GM15510 (cell line): ENCODE results near the gene PABPN1L.

Experiments
- POLR2A ChIP-seq: IDR thresholded peaks from 3 replicates; pipeline ENCODE4 v1.6.1; 2011; ENCODE audit warnings: borderline replicate concordance; ENCODE audit not compliant: insufficient read length; ENCODE audit errors: extremely low read depth

The PABPN1L gene

DNA sequence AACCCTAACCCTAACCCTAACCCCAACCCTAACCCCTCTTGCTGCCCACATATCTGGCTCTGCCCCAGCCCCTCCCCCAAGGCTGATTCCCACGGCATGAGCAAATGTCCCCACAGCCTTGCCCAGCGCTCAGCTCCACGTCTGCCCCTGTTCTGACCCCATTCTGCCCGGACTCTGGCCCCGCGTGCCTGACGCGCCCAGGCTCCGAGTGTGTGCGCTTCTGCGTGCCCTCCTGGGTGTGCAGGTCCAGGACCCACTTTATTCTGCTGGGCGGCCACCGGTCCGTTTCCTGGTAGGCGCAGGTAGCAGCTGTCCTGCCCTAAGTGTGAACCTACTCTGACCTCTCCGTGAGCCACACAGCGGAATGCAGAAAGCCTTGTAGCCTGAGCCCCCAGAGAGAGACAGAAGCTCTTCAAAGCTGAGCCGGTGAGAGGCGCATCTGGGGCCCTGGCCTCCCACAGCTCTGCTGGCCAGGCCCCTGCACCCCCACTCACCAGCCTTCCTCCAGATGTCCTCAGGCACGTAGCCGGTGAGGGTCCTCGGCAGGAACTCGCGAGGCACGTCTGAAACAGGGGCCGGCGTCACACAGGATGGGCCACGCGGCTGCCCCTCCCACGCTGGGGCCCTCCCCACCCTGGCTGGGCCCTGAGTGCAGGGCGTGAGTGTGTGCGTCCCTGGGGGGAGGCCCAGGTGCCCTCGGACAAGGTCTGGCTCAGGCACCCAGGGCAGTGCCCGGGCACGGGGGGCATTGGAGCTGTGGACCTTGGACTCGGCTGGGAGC is 14.0 kb upstream of the PABPN1L start:
- TF ChIP-seq POLR2A, result no peak

DNA sequence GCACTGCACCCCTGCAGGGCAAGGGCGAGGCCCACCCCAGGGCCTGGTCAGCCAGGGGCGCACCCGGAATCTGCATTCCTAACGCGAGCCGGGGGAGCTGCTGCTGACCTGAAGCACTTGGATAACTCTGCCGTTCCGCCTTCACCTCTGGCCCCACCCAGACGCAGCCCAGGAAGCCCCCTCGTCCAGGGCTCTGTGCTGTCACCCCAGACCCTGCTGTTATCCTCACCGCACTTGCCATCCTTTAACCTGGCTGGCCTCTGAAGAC is 13.3 kb upstream of the PABPN1L start:
- TF ChIP-seq POLR2A, result no peak

DNA sequence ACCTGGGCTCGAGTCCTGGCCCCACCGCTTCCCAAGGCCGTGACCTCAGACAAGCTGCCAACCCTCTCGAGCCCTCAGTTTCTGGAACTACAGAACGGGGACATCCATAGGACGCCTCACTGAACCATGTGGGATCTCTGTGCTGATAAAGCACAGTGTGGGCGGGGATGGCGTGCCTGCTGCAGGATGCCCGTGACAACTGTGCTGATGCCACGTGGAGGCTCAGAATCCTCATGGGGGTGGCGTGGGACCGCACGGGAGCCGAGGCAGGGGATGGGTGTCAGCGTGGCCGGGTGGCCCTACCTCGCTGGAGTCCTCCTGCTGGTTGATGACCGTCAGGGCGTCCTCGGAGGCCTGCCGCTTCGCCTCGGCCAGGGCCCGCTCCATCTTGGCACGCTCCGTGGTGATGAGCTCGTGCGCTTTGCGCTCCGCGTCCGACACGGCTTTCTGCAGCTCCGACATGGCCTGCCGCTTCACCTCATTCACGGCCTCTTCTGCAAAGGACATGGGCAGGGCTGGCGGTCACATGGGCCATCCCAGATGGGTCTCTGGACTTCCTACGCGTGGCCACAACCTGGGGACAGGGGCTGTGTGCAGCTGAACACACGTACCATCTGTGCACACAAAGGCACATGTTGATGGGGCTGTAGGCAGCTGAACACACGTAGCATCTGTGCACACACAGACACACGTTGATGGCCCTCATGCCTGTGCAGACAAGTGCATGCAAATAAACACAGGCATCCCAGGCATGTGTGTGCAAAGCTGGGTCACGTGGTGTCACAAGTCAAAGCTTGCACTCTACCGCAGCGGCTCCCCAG is 12.7 kb upstream of the PABPN1L start:
- no peak for TF ChIP-seq POLR2A

DNA sequence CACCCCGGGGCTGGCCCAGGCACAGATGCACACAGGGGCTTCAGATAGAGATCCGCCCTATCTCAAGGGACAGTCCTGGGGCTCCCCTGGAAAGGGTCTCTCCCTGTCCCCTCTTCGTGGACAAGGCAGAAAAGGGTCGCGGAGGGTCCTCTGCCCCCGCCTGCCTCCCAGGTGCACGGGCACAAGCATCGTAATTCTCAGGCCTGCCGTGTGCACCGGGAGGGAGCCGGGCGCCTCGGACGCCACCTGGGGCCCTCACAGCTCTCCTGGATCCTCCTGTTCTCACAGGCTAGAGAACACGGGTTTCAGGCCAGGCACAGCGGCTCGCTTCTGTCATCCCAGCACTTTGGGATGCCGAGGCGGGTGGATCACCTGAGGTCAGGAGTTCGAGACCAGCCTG is 11.9 kb upstream of the PABPN1L start:
- TF ChIP-seq POLR2A, result no peak

DNA sequence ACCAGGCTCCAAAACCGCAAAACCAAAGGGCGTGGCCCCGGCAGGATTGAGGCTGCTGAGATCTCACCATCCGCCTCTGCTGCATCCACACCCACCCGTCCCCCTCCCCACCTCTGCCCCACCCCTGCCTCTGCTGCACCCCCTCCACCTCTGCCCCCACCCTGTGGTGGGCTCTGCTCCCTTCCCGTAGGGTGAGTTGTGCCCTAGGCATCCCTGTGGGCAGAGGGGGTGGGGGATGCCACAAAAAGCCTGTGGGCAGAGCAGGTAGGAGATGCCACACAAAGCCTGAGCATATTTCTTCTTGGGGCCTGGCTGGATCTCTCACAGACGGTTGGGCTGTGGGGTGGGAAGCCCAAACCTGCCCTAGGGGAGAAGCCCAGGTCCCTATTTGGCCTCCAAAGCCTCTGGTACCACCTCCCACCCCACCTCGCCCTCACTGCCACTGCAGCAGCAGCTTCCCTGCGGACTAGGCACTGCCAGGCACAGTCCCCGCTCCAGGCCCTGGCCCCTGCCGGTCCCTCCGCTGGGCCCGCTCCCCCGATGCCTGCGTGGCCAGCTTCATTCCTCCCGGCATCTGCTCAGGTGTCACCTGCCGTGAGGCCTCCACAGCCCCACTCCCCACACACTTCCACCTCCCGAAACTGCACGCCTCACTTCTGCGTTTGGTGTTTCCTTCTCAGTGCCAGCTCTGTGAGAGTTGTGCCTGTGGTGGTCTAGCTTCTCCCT is 11.3 kb upstream of the PABPN1L start:
- no peak for TF ChIP-seq POLR2A

DNA sequence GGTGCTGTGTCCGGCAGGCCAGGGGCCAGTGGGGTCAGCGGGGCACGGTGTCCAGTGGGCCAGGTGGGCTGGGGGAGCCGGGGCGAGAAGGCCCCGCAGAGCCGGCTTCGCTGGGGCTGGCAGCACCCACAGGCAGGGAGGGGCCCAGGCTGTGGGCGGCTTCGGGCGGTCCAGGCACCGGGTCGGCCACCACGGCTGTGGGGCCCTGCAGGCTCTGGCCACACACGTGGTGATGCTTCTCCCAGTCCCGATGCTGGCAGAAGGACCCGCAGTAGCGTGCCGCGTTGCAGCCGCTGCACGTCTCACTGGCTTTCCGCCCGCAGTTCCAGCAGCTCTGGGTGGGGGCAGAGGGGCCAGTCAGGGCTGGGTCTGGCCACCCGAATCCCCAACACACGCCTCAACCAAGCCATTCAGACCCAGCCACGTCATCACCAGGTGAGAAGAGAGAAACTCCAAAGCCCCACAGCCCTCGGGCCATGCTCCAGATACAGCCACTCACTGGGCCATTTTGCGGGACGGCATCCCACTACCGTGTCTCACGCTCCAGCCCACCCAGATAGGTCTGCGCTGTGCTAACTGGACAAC is 10.6 kb upstream of the PABPN1L start:
- no peak for TF ChIP-seq POLR2A

DNA sequence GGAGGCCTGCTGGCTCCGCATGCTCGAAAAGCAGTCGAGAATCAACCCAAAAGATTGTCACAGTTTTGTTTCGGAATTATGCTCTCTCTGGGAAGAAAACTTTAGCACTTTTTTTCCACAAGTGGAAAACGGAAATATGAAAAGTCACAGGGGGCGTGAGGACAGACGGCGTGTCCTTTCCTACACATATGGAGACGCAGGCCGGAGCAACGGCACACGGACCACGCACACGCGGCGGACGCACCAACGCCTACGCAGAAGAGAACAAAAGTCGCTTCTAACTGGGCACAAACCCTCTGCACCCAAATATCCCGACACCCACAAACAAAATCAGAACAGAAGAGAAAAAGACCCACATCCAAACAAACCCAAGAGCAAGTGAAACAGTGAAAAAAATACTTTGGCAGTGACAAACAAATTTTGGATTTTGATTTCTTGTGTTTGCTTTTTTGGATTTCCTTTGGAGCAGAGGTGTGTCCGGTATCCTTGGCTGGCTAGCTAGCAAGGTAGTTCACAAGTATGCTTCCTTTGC is 9.3 kb upstream of the PABPN1L start:
- no peak for TF ChIP-seq POLR2A

DNA sequence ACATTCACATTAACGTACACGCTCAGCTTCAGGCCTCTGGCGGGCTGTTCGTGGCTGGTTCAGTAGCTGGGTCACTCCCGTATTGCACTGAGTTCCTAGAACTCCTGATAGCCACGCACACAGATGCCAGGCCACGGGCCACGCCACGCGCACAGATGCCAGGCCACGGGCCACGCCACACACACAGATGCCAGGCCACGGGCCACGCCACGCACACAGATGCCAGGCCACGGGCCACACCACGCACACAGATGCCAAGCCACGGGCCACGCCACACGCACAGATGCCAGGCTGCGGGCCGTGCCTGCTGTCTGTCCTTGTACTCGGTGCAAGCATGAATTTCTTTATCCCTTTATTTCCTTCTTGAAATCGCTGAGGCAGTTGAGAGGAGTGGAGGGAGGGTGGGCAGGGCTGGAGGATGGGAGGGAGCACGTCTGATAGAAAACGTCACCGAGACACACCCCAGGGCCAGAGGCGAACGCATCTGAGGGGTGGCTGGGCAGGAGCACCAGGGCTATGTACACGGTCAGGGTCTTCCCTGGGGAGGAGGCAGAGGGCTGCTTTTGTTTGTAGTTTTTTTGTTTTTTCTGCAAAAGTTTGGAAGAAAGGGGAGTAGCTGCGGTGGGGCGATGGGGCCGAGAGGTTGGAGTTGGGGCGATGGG is 8.6 kb upstream of the PABPN1L start:
- no peak for TF ChIP-seq POLR2A

DNA sequence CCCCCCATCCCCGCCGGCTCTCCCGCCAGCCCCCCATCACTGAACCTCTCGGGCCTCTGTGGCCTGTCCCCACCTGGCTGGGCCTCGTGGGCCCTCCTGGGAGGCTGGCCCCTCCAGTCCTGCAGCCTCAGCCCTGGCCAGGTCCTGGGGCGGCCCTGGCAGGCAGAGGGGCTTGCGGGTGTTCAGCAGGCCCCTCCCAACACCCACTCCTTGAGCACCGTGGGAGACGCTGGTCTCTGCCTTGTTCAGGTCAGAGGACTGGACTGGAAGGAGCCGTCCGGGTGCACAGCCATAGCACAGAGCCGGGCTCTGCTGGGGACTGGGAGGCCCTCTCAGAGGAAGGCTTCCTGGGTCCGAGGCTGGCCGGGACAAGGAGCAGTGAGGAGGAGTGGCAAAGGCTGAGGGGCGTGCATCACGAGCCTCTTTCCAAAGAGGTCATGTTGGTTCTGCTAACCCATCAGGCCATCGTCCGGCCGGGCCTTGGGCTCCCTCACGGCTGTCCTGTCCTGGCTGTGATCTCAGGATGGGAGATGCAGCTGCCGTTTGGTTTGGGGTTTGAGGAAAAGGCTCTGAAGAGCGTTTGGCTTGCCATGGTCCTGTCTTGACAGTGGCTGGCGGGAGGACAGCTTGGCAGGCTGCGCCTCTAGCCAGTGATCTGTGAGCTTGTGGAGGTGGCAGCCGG is 6.3 kb upstream of the PABPN1L start:
- no peak for TF ChIP-seq POLR2A

DNA sequence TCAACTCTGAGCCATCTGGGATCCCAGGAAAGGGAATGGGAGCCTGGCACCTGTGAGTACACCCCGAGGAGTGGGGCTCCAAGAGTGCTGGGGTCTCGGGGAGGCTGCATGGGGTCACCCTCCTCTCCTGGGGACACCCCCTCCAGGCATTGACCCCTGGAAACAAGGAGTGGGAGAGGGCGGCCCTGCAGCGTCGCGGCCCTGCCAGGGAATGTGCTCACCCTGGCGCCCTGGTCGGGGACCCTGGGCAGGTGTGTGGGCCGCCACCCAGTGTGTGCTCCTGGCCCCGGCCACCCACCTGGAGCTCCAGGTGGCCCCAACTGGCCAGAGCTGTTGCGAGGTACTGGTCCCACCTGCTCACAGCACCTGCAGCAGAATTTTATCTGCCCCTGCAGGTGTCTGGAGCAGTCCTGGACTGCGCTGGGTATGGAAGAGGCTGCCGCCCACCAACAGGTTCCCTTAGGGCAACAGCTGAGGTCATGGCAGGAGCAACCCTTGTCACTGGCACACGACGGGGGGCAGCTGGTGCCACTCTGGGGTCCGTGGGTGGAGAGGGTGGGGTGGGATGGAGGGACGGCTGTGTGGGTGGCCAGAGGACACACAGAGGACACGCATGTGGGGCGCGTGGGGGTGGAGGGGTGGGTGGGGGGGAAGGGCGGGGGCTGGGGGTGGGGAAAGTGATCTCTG is 5.4 kb upstream of the PABPN1L start:
- TF ChIP-seq POLR2A, result no peak

DNA sequence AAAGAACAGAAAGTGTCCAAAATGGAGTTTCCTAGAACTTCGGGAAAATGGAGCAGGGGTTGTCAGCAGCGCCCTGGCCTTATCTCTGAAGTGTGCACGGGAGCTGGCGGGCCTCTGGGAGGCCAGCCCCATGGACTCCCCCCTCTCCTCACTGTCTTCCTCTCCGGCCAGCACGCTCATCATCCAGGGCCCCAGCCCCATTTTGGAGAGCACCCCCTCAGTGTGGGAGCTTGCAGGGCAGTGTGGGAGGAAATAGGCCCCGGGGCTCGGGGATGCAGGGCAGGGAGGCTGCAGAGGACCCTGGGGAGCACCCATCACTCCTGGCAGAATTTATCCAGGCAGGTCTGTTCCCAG is 4.9 kb upstream of the PABPN1L start:
- no peak for TF ChIP-seq POLR2A

DNA sequence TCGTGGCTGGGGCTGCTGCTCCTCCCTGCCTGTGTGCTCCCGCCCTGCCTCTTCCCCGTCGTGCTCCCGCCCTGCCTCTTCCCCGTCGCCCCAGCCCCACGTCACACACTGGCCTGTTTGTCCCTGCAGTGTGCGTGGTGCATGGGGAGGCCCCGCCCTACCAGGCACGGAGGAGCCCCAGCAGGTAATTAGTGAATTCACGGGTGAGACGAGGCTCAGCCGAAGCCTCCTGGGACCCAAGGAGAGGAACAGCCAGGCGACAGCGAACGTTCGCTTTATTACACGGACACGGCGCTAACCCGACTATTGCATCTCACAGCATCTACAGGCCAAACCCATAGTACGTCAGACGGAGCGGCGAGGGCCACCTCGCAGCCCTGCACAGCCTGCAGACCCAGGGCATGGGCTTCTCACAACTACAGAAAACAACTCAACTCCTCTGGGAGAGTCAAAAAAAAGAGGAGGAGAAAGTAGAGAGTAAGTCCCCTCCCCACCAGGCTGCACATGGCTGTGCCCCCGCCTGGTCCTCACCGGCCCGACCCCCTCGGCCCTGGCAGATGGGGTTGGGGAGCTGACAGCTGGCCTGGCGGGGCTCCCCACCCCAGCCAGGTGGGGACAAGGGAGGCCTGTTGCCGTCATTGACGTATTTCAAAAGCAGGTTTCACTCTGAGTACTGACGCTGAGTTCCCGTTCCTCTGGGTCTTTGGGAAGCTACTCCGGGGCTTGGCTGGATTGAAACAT is 4.3 kb upstream of the PABPN1L start:
- no peak for TF ChIP-seq POLR2A

DNA sequence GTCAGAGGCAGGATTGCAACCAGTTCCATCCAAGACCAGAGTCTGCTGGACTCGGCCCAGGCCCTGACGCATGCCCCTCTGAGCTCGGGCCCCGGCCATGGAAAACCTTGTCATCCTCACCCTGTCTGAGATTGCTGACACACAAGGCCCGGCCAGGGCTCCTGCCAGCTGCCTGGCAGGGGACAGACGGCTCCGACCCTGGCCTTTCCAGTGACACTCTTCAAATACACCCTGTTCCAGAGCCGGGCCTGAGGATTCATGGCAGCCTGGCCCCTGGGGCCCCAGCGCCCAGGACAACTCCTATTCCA is 3.2 kb upstream of the PABPN1L start:
- TF ChIP-seq POLR2A, result no peak
